Trophoblast cell (in vitro differentiated cells and primary cell): ENCODE measurements around the gene GTF2IRD1.

Experiments used
- DNase-seq, 2 donors: peaks; one replicate each; pipeline ENCODE4 v3.0.0-alpha.2; 2016
- H2AFZ ChIP-seq: 2 replicates; pipeline ENCODE4 v1.6.1; 2013; ENCODE audit warnings: low read length, moderate library complexity, mild to moderate bottlenecking; ENCODE audit not compliant: insufficient read depth, poor library complexity
- H2AK5ac ChIP-seq: 2 replicates; pipeline ENCODE4 v1.6.1; 2013; ENCODE audit warnings: mild to moderate bottlenecking, low read length
- H2BK120ac ChIP-seq: 2 replicates; pipeline ENCODE4 v1.6.1; 2013; ENCODE audit warnings: low read length, mild to moderate bottlenecking, moderate library complexity; ENCODE audit not compliant: insufficient read depth, poor library complexity
- H2BK12ac ChIP-seq: 2 replicates; pipeline ENCODE4 v1.6.1; 2013; ENCODE audit warnings: mild to moderate bottlenecking, low read length, moderate library complexity
- H2BK5ac ChIP-seq: 2 replicates; pipeline ENCODE4 v1.6.1; 2013; ENCODE audit warnings: low read length, low read depth, moderate library complexity, mild to moderate bottlenecking; ENCODE audit not compliant: poor library complexity
- H3K14ac ChIP-seq: 2 replicates; pipeline ENCODE4 v1.6.1; 2013; ENCODE audit warnings: mild to moderate bottlenecking, low read length
- H3K18ac ChIP-seq: 2 replicates; pipeline ENCODE4 v1.6.1; 2013; ENCODE audit warnings: mild to moderate bottlenecking, low read length
- H3K23ac ChIP-seq: 2 replicates; pipeline ENCODE4 v1.6.1; 2013; ENCODE audit warnings: low read length
- H3K27ac ChIP-seq: 2 replicates; pipeline ENCODE4 v1.5.1; 2013; ENCODE audit warnings: low read depth, mild to moderate bottlenecking, inconsistent platforms, low read length, moderate library complexity
- H3K27me3 ChIP-seq: 2 replicates; pipeline ENCODE4 v1.6.1; 2013; ENCODE audit warnings: inconsistent platforms, mild to moderate bottlenecking, low read length, moderate library complexity; ENCODE audit not compliant: insufficient read depth
- H3K36me3 ChIP-seq, 2 experiments: 1 replicate in 1 of 2; 2 replicates in 1 of 2; pipeline ENCODE4 v1.6.1; 2013; ENCODE audit warnings: low read length in 2 of 2, mild to moderate bottlenecking in 2 of 2, moderate library complexity in 1 of 2; ENCODE audit not compliant: insufficient read depth in 2 of 2, control insufficient read depth in 1 of 2
- H3K4ac ChIP-seq: 2 replicates; pipeline ENCODE4 v1.6.1; 2013; ENCODE audit warnings: low read depth, mild to moderate bottlenecking, low read length, moderate library complexity
- H3K4me1 ChIP-seq, 2 experiments: 1 replicate in 1 of 2; 2 replicates in 1 of 2; pipeline ENCODE4 v1.6.1; 2013; ENCODE audit warnings: low read length in 2 of 2, mild to moderate bottlenecking in 2 of 2, moderate library complexity in 1 of 2; ENCODE audit not compliant: insufficient read depth in 2 of 2, control insufficient read depth in 1 of 2
- H3K4me2 ChIP-seq: 2 replicates; pipeline ENCODE4 v1.6.1; 2013; ENCODE audit warnings: inconsistent platforms, mild to moderate bottlenecking, low read length, moderate library complexity
- H3K4me3 ChIP-seq: 2 replicates; pipeline ENCODE4 v1.5.1; 2013; ENCODE audit warnings: mild to moderate bottlenecking, low read depth, low read length, inconsistent platforms
- H3K79me1 ChIP-seq: one replicate; pipeline ENCODE4 v1.6.1; 2013; ENCODE audit warnings: low read length
- H3K79me2 ChIP-seq: 2 replicates; pipeline ENCODE4 v1.6.1; 2013; ENCODE audit warnings: low read length, mild to moderate bottlenecking; ENCODE audit not compliant: control insufficient read depth, insufficient read depth, poor library complexity
- H3K9ac ChIP-seq: 2 replicates; pipeline ENCODE4 v1.6.1; 2013; ENCODE audit warnings: mild to moderate bottlenecking, low read length
- H3K9me3 ChIP-seq: 2 replicates; pipeline ENCODE4 v1.6.1; 2013; ENCODE audit warnings: low read depth, mild to moderate bottlenecking, control low read depth, inconsistent platforms, low read length; ENCODE audit not compliant: insufficient read depth
- H4K12ac ChIP-seq: 2 replicates; pipeline ENCODE4 v1.6.1; 2013; ENCODE audit warnings: low read depth, mild to moderate bottlenecking, low read length, moderate library complexity
- H4K8ac ChIP-seq: 2 replicates; pipeline ENCODE4 v1.6.1; 2013; ENCODE audit warnings: low read depth, mild to moderate bottlenecking, low read length, moderate library complexity
- H4K91ac ChIP-seq: one replicate; pipeline ENCODE4 v1.6.1; 2013; ENCODE audit warnings: low read depth, mild to moderate bottlenecking, low read length, moderate library complexity
- WGBS: extraction: QIAGEN DNeasy Blood & Tissue Kit; methylation state at CpG from one replicate; pipeline ENCODE4 v1.1.7; 2013; ENCODE audit warnings: missing lambda C conversion rate; ENCODE audit not compliant: insufficient read length, insufficient coverage; ENCODE audit errors: extremely low coverage; 5-methylcytosine and 5-hydroxymethylcytosine counted together

The GTF2IRD1 gene

DNA sequence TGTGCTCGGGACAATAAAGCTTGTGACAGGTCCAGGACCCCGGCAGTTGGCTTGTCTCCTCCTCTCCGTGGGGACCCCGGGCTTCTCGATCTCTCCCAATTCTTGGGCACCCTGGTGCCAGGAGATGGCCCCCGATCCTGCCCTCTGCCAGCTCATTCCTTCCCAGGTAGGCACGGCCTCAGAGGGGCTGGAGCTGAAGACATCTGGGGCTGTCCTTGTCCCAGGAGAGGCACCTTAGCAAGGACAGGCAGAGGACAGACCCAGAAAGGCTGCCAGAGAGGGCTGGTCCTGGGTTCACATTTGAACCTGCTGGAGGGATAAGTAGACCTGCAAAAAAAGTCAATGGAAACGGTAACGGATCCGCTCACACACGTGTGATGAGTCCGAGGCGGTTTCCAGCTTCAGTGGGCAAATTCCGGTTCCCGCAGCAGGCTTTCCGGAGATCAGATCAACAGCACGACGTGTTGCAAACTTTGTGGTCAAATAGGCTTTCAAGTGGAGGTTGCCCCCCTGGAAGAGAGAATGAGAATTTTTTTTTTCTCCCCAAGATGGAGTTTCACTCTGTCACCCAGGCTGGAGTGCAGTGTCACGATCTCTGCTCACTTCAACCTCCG, 47.7 kb upstream of the GTF2IRD1 start:
- Histone ChIP-seq H3K79me1 (no peaks in the 10 kb centered on the region), H3K4me3 (no peak overlapping the region), H2BK5ac (no peak overlapping the region), H3K4me2 (no peak overlapping the region), H3K18ac (no peak overlapping the region), H3K27me3 (no peaks in the 10 kb centered on the region), H3K79me2 (no peaks in the 10 kb centered on the region), H4K8ac (no peak overlapping the region), H3K9ac (no peak overlapping the region), H2AK5ac (no peak overlapping the region), H3K9me3 (peaks cover 5% of the 10 kb centered on the region), H3K36me3 (peaks cover 0 to 3% of the 10 kb centered on the region in 2 experiments), H2AFZ (no peak overlapping the region), H3K4ac (no peak overlapping the region), H4K12ac (no peak overlapping the region), H2BK120ac (no peak overlapping the region), H3K23ac (no peak overlapping the region), H4K91ac (no peak overlapping the region), H3K14ac (no peak overlapping the region), H3K27ac (no peak overlapping the region), H3K4me1 (no peaks in the 10 kb centered on the region), H2BK12ac (no peak overlapping the region)
- no CpG with 5 or more reads among the region's 20 CpGs for WGBS
- no peak for DNase-seq

DNA sequence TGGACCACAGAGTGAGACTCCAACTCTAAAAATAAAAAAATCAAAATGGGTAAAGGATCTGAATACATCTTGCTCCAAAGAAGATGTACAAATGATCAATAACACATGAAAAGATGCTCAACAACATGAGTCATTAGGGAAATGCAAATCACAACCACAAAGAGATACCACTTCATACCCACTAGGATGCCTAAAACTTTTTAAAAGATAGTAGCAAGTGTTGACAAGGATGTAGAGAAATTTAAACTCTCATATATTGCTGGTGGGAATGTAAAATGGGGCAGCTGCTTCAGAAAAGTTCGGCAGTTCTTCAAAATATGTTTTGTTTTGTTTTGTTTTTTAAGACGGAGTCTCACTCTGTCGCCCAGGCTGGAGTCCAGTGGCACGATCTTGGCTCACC, 45.7 kb upstream of the GTF2IRD1 start:
- Histone ChIP-seq H3K4me3 (no peak overlapping the region), H3K4me2 (no peak overlapping the region), H3K9ac (no peak overlapping the region), H3K14ac (no peak overlapping the region), H3K79me1 (no peaks in the 10 kb centered on the region), H3K27ac (no peak overlapping the region), H3K4me1 (no peaks in the 10 kb centered on the region), H2BK120ac (no peak overlapping the region), H4K8ac (no peak overlapping the region), H2BK5ac (no peak overlapping the region), H3K27me3 (no peaks in the 10 kb centered on the region), H3K79me2 (no peaks in the 10 kb centered on the region), H2AFZ (no peak overlapping the region), H3K18ac (no peak overlapping the region), H3K4ac (no peak overlapping the region), H4K91ac (no peak overlapping the region), H3K9me3 (peaks cover 5% of the 10 kb centered on the region), H2BK12ac (no peak overlapping the region), H4K12ac (no peak overlapping the region), H3K36me3 (peaks cover 0 to 3% of the 10 kb centered on the region in 2 experiments), H2AK5ac (no peak overlapping the region), H3K23ac (no peak overlapping the region)
- DNase-seq: no peak
- no CpG with 5 or more reads among the region's 4 CpGs for WGBS

DNA sequence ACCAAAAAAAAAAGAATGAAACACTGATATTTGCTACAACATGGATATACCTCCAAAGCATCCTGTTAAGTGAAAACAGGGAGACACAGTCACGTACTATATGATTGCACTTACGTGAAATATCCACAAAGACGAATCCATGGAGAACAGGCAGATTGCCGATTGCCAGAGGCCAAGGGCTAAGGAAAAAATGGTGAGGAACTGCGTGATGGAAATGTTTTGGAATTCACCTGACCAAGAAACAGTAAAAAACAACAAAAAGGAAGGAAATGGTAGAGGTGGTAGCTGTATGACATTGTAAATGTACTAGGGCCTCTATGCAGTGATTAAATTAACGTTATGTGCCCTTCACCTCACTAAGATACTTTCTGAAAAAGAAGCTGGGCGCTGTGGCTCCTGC, 44.1 kb upstream of the GTF2IRD1 start:
- Histone ChIP-seq H3K4me2 (no peak overlapping the region), H4K8ac (no peak overlapping the region), H3K18ac (no peak overlapping the region), H3K36me3 (peaks cover 0 to 3% of the 10 kb centered on the region in 2 experiments), H2BK5ac (no peak overlapping the region), H3K79me1 (no peaks in the 10 kb centered on the region), H3K4ac (no peak overlapping the region), H3K4me3 (no peak overlapping the region), H2AFZ (no peak overlapping the region), H4K12ac (no peak overlapping the region), H3K27me3 (no peaks in the 10 kb centered on the region), H2BK12ac (no peak overlapping the region), H4K91ac (no peak overlapping the region), H2AK5ac (no peak overlapping the region), H3K23ac (no peak overlapping the region), H3K9me3 (peaks cover 2% of the 10 kb centered on the region), H2BK120ac (no peak overlapping the region), H3K79me2 (no peaks in the 10 kb centered on the region), H3K9ac (no peak overlapping the region), H3K27ac (no peak overlapping the region), H3K4me1 (no peaks in the 10 kb centered on the region), H3K14ac (no peak overlapping the region)
- DNase-seq: no peak
- WGBS: no CpG with 5 or more reads among the region's 7 CpGs

DNA sequence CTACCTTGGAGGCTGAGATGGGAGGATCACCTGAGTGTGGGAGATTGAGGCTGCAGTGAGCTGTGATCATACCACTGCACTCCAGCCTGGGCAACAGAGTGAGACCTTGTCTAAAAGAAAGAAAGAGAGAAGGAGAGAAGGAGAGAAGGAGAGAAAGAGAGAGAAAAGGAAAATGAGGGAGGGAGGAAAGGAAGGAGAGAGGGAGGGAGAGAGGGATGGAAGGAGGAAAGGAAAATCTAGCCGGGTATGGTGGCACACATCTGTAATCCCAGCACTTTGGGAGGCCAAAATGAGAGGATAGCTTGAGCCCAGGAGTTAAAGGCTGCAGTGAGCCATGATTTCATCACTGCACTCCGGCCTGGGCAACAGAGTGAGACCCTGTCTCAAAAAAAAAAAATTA, 42.9 kb upstream of the GTF2IRD1 start:
- no peak overlapping the region for H4K8ac ChIP-seq
- H3K27me3 ChIP-seq: no peaks in the 10 kb centered on the region
- no peak overlapping the region for H3K27ac ChIP-seq
- H3K9ac ChIP-seq: no peak overlapping the region
- no peak overlapping the region for H3K23ac ChIP-seq
- no CpG with 5 or more reads among the region's 2 CpGs for WGBS
- H4K12ac ChIP-seq: no peak overlapping the region
- H2BK120ac ChIP-seq: no peak overlapping the region
- no peaks in the 10 kb centered on the region for H3K9me3 ChIP-seq
- no peak overlapping the region for H3K18ac ChIP-seq
- H3K4me2 ChIP-seq: no peak overlapping the region
- H3K4me1 ChIP-seq: no peaks in the 10 kb centered on the region
- H3K4me3 ChIP-seq: no peak overlapping the region
- no peaks in the 10 kb centered on the region for H3K79me2 ChIP-seq
- H3K14ac ChIP-seq: no peak overlapping the region
- no peak overlapping the region for H2BK12ac ChIP-seq
- no peak overlapping the region for H4K91ac ChIP-seq
- no peak overlapping the region for H2AK5ac ChIP-seq
- H3K79me1 ChIP-seq: no peaks in the 10 kb centered on the region
- H2AFZ ChIP-seq: no peak overlapping the region
- H2BK5ac ChIP-seq: no peak overlapping the region
- no peaks in the 10 kb centered on the region for H3K36me3 ChIP-seq
- no peak overlapping the region for H3K4ac ChIP-seq
- DNase-seq: no peak
